Lower lobe of right lung (tissue), 2 donors: ENCODE results near the gene DYRK4. TPM values are rescaled to one million over a fixed set of nuclear protein-coding genes. Genes with fewer than 3 reads are reported as not detected.

Source experiments
- ATAC-seq, 2 donors: fragments of 200-7000 bp; cut with Tn5 transposase; one replicate each; pipeline ENCODE4 v1.9.1; 2020 to 2022; ENCODE audit warnings: mild to moderate bottlenecking in 2 of 2, moderate library complexity in 2 of 2
- DNase-seq: peaks from one replicate; pipeline ENCODE4 v3.0.0-alpha.2; 2020
- H3K27ac ChIP-seq: fragments of 200-600 bp; one replicate; pipeline ENCODE4 v1.8.0; 2022
- H3K27me3 ChIP-seq: fragments of 200-600 bp; one replicate; pipeline ENCODE4 v1.8.0; 2022; ENCODE audit warnings: low read depth
- H3K36me3 ChIP-seq: fragments of 200-600 bp; one replicate; pipeline ENCODE4 v1.8.0; 2022; ENCODE audit warnings: mild to moderate bottlenecking
- H3K4me1 ChIP-seq: fragments of 200-600 bp; one replicate; pipeline ENCODE4 v1.8.0; 2022
- H3K4me3 ChIP-seq: fragments of 200-600 bp; one replicate; pipeline ENCODE4 v1.8.0; 2022; ENCODE audit warnings: mild to moderate bottlenecking
- H3K9me3 ChIP-seq: fragments of 200-600 bp; one replicate; pipeline ENCODE4 v1.8.0; 2022
- CTCF ChIP-seq: fragments of 200-600 bp; IDR thresholded peaks from one replicate; pipeline ENCODE4 v1.8.0; 2022; ENCODE audit warnings: antibody characterized with exemption, mild to moderate bottlenecking
- intact Hi-C: fragments of 100-400 bp; cut with DNase I; formaldehyde crosslinking; loops from one replicate; pipeline ENCODE4 v1.11.0; 2022
- total RNA-seq: library from RNA; stranded (reverse); fragmentation: NEBNext Ultra II Directional; extraction: Animal tissue kit (Norgen Biotek cat#: 25700); gene quantifications from one replicate; pipeline ENCODE4 v1.2.1, GENCODE V29; 2021
- donor health status: DM: no; HTN: yes; CAD: no; lungs with severe emphysema.

The DYRK4 gene
- total RNA-seq, 1 donor from 2014 or later: 41.4 TPM

GRCh38 chr12:4530982-4531586 lies 30.9 kb upstream of the DYRK4 start:
- Histone ChIP-seq H3K4me1 (no peaks in the 10 kb centered on the region), H3K36me3 (peaks cover 73% of the 10 kb centered on the region), H3K27ac (no peak overlapping the region), H3K27me3 (no peaks in the 10 kb centered on the region), H3K4me3 (no peak overlapping the region), H3K9me3 (no peaks in the 10 kb centered on the region)
- TF ChIP-seq CTCF: no peak
- intact Hi-C loops: no loop called here
- no peak for DNase-seq
- no peak for ATAC-seq

GRCh38 chr12:4535092-4535491 lies 26.9 kb upstream of the DYRK4 start:
- Histone ChIP-seq H3K36me3 (peaks cover 51% of the 10 kb centered on the region), H3K4me1 (peaks cover 17% of the 10 kb centered on the region), H3K4me3 (no peak overlapping the region), H3K27ac (no peak overlapping the region), H3K27me3 (no peaks in the 10 kb centered on the region), H3K9me3 (no peaks in the 10 kb centered on the region)
- DNase-seq (no peak), ATAC-seq (no peak)
- no peak for TF ChIP-seq CTCF
- intact Hi-C loops: no loop called here

GRCh38 chr12:4535871-4536270 lies 26.1 kb upstream of the DYRK4 start:
- H3K4me1 ChIP-seq: peaks cover 17% of the 10 kb centered on the region
- TF ChIP-seq CTCF: no peak
- peaks cover 44% of the 10 kb centered on the region for H3K36me3 ChIP-seq
- DNase-seq (no peak), ATAC-seq (no peak)
- H3K27ac ChIP-seq: no peak overlapping the region
- no peak overlapping the region for H3K4me3 ChIP-seq
- no peaks in the 10 kb centered on the region for H3K27me3 ChIP-seq
- H3K9me3 ChIP-seq: no peaks in the 10 kb centered on the region
- intact Hi-C loops: no loop called here

- intact Hi-C loops: no loop called here
- Histone ChIP-seq H3K4me3 (peak within 1 kb of the TSS; percentile 75), H3K36me3 (peaks cover 19% of the 10 kb centered on the region), H3K27ac (peak within 1 kb of the TSS; percentile 96), H3K27me3 (no peaks in the 10 kb centered on the region), H3K9me3 (no peaks in the 10 kb centered on the region), H3K4me1 (peaks cover 17% of the 10 kb centered on the region)
- DNase-seq (peak; percentile 94), ATAC-seq (peak; percentile 100)
- TF ChIP-seq CTCF: no peak
These were observed 23.5 kb upstream of the DYRK4 start, which contains the start of gene RAD51AP1 for GRCh38 chr12:4538207-4539160. Gene RAD51AP1 (plus strand): TSS chr12:4538890. CDS start chr12:4538940, 50 bp downstream.

GRCh38 chr12:4539167-4539870 lies 22.7 kb upstream of the DYRK4 start:
- Histone ChIP-seq H3K9me3 (no peaks in the 10 kb centered on the region), H3K4me3 (peak overlapping the region; percentile 75), H3K27ac (no peak overlapping the region), H3K27me3 (no peaks in the 10 kb centered on the region), H3K36me3 (peaks cover 10% of the 10 kb centered on the region), H3K4me1 (peaks cover 17% of the 10 kb centered on the region)
- intact Hi-C loops: no loop called here
- no peak for TF ChIP-seq CTCF
- no peak for DNase-seq
- ATAC-seq: no peak
